ENCODE results near the gene BCAS1.

BCAS1 gene

GRCh38 chr20:54093423-54094267 lies 23.3 kb upstream of the BCAS1 start:
- no peak for TF ChIP-seq CTCF (conservative IDR thresholded peaks at IDR 0.05)
- H3K27ac ChIP-seq, result no peak overlapping the region

GRCh38 chr20:54092021-54092420 lies 21.6 kb upstream of the BCAS1 start:
- no peak for TF ChIP-seq CTCF (conservative IDR thresholded peaks at IDR 0.05)
- no peak overlapping the region for H3K27ac ChIP-seq

GRCh38 chr20:54091120-54091480 lies 20.7 kb upstream of the BCAS1 start:
- no peak overlapping the region for H3K27ac ChIP-seq
- no peak for TF ChIP-seq CTCF (conservative IDR thresholded peaks at IDR 0.05)

GRCh38 chr20:54090230-54091119 lies 20.1 kb upstream of the BCAS1 start:
- no peak overlapping the region for H3K27ac ChIP-seq
- no peak for TF ChIP-seq CTCF (conservative IDR thresholded peaks at IDR 0.05)

- no peak for TF ChIP-seq CTCF (conservative IDR thresholded peaks at IDR 0.05)
- H3K27ac ChIP-seq, result no peak overlapping the region
These were observed 18.0 kb upstream of the BCAS1 start for GRCh38 chr20:54088430-54088829.

GRCh38 chr20:54086507-54087039 lies 16.2 kb upstream of the BCAS1 start:
- peak overlapping the region; percentile 51; the same call in 1 of the 2 replicates for H3K27ac ChIP-seq
- no peak for TF ChIP-seq CTCF (conservative IDR thresholded peaks at IDR 0.05)

GRCh38 chr20:54085910-54086309 lies 15.5 kb upstream of the BCAS1 start:
- H3K27ac ChIP-seq, result peak overlapping the region; percentile 51; the same call in 1 of the 2 replicates
- no peak for TF ChIP-seq CTCF (conservative IDR thresholded peaks at IDR 0.05)

Measured in VCaP (cell line).